Globus pallidus (tissue), 1 donor: ENCODE measurements around the gene IGFL2.
"Not testable (repeated sequence)": the region's sequence is repeated elsewhere in the genome, so short reads cannot be mapped to it uniquely, and the experiment has no call there.

ENCODE experiments used
- DNase-seq: peaks from one replicate; pipeline ENCODE4 v3.0.0-alpha.2; 2015; ENCODE audit warnings: low spot score

IGFL2 gene

GRCh38 chr19:46189971-46190888, 42.2 kb downstream of the IGFL2 start:
- DNase-seq = no peak

GRCh38 chr19:46191356-46191755, 43.3 kb downstream of the IGFL2 start:
- DNase-seq = no peak

GRCh38 chr19:46191972-46192371, 43.9 kb downstream of the IGFL2 start:
- DNase-seq = no peak

GRCh38 chr19:46192626-46192991, 44.6 kb downstream of the IGFL2 start:
- DNase-seq = not testable (repeated sequence)

GRCh38 chr19:46192992-46193650, 45.1 kb downstream of the IGFL2 start:
- peak; percentile 17 for DNase-seq

- no peak for DNase-seq
Observed at GRCh38 chr19:46193678-46194077, 45.6 kb downstream of the IGFL2 start.

GRCh38 chr19:46195104-46195503, 47.1 kb downstream of the IGFL2 start:
- DNase-seq = no peak

- not testable (repeated sequence) for DNase-seq
Observed at GRCh38 chr19:46195919-46196318, 47.9 kb downstream of the IGFL2 start.

- DNase-seq = no peak
Observed at GRCh38 chr19:46196410-46197124, 48.5 kb downstream of the IGFL2 start.

- no peak for DNase-seq
Observed at GRCh38 chr19:46197314-46198070, 49.5 kb downstream of the IGFL2 start.

- no peak for DNase-seq
Observed at GRCh38 chr19:46198756-46199155, 50.7 kb downstream of the IGFL2 start.

GRCh38 chr19:46201454-46202310, 53.6 kb downstream of the IGFL2 start:
- peak; percentile 51 for DNase-seq

GRCh38 chr19:46202426-46202825, 54.4 kb downstream of the IGFL2 start:
- DNase-seq = no peak

- peak; percentile 46 for DNase-seq
Observed at GRCh38 chr19:46202872-46203860, 55.1 kb downstream of the IGFL2 start.

- no peak for DNase-seq
Observed at GRCh38 chr19:46204008-46204407, 56.0 kb downstream of the IGFL2 start.

GRCh38 chr19:46205183-46205984, 57.3 kb downstream of the IGFL2 start:
- no peak for DNase-seq

- DNase-seq = no peak
Observed at GRCh38 chr19:46206176-46206575, 58.1 kb downstream of the IGFL2 start.

- DNase-seq = no peak
Observed at GRCh38 chr19:46206682-46207081, 58.6 kb downstream of the IGFL2 start.

- not testable (repeated sequence) for DNase-seq
Observed at GRCh38 chr19:46207858-46208257, 59.8 kb downstream of the IGFL2 start.
